Naive thymus-derived CD4-positive, alpha-beta T cell (primary cell): Measurements from ENCODE around the gene USPL1. TPM values are rescaled to one million over a fixed set of nuclear protein-coding genes. Genes with fewer than 3 reads are reported as not detected.

Experiments used
- ATAC-seq: fragments of 150-1000 bp; cut with Tn5 transposase; 2 replicates; pipeline ENCODE4 v1.10.0; 2021; ENCODE audit warnings: mild to moderate bottlenecking, moderate library complexity
- CTCF ChIA-PET: fragments of 350-600 bp; sonication (Branson Sonifier 250); formaldehyde crosslinking; loops from one replicate; lab custom pipeline; 2021; ENCODE audit warnings: antibody characterized with exemption; lab: Charles Lee
- POLR2A ChIA-PET: fragments of 350-600 bp; sonication (Branson Sonifier 250); formaldehyde crosslinking; loops from one replicate; lab custom pipeline; 2021; ENCODE audit warnings: antibody characterized with exemption, inconsistent platforms; lab: Charles Lee
- DNase-seq, 9 donors: peaks; one replicate each; pipeline versions ENCODE4 v3.0.0 to v3.0.0-alpha.2; 2020 to 2022; ENCODE audit warnings: mixed read lengths in 1 of 9
- H3K27ac ChIP-seq: one replicate; pipeline ENCODE4 v1.7.0; 2013; ENCODE audit warnings: mild to moderate bottlenecking, low read depth, low read length, moderate library complexity
- H3K27me3 ChIP-seq, 2 donors: one replicate each; pipeline ENCODE4 v1.7.0; 2013; ENCODE audit warnings: low read length in 2 of 2, mild to moderate bottlenecking in 2 of 2, moderate library complexity in 2 of 2; ENCODE audit not compliant: control insufficient read depth in 2 of 2, insufficient read depth in 2 of 2
- H3K36me3 ChIP-seq, 3 experiments: 1 replicate in 2 of 3; 2 replicates in 1 of 3; pipeline ENCODE4 v1.7.0; 2013; ENCODE audit warnings: low read length in 3 of 3, mild to moderate bottlenecking in 3 of 3, moderate library complexity in 1 of 3; ENCODE audit not compliant: insufficient read depth in 3 of 3, control insufficient read depth in 2 of 3
- H3K4me1 ChIP-seq, 2 donors: one replicate each; pipeline ENCODE4 v1.7.0; 2013; ENCODE audit warnings: low read length in 2 of 2, mild to moderate bottlenecking in 2 of 2, moderate library complexity in 1 of 2; ENCODE audit not compliant: control insufficient read depth in 2 of 2, insufficient read depth in 2 of 2
- H3K4me3 ChIP-seq: 2 replicates; pipeline ENCODE4 v1.7.0; 2013; ENCODE audit warnings: mild to moderate bottlenecking, low read length
- H3K9me3 ChIP-seq, 3 experiments: 1 replicate in 2 of 3; 2 replicates in 1 of 3; pipeline ENCODE4 v1.7.0; 2013; ENCODE audit warnings: low read length in 3 of 3; ENCODE audit not compliant: control insufficient read depth in 2 of 3
- H3K27ac Mint-ChIP-seq, 9 donors: one replicate each; pipeline ENCODE4 v1.8.0; 2020 to 2022; ENCODE audit warnings: mixed read lengths in 9 of 9, mild to moderate bottlenecking in 8 of 9, moderate library complexity in 5 of 9, inconsistent platforms in 2 of 9
- H3K27me3 Mint-ChIP-seq, 5 donors: one replicate each; pipeline ENCODE4 v1.8.0; 2021 to 2022; ENCODE audit warnings: mixed read lengths in 5 of 5, mild to moderate bottlenecking in 1 of 5
- H3K36me3 Mint-ChIP-seq, 5 donors: one replicate each; pipeline ENCODE4 v1.8.0; 2020 to 2022; ENCODE audit warnings: mixed read lengths in 5 of 5, mild to moderate bottlenecking in 3 of 5, inconsistent platforms in 1 of 5
- H3K4me1 Mint-ChIP-seq, 7 donors: one replicate each; pipeline ENCODE4 v1.8.0; 2020 to 2022; ENCODE audit warnings: mixed read lengths in 7 of 7, mild to moderate bottlenecking in 3 of 7, inconsistent platforms in 1 of 7
- H3K4me3 Mint-ChIP-seq, 10 donors: one replicate each; pipeline ENCODE4 v1.8.0; 2020 to 2022; ENCODE audit warnings: mild to moderate bottlenecking in 10 of 10, mixed read lengths in 10 of 10, moderate library complexity in 6 of 10, inconsistent platforms in 2 of 10
- H3K9me3 Mint-ChIP-seq, 11 donors: one replicate each; pipeline ENCODE4 v1.8.0; 2020 to 2022; ENCODE audit warnings: mixed read lengths in 11 of 11, mild to moderate bottlenecking in 4 of 11, inconsistent platforms in 1 of 11, moderate library complexity in 1 of 11
- intact Hi-C, 2 donors: fragments of 100-400 bp; cut with micrococcal nuclease; formaldehyde crosslinking; loops; one replicate each; pipeline ENCODE4 v1.15.1; 2023
- polyA plus RNA-seq, 2 donors: library from polyadenylated mRNA; unstranded; fragments of 300-500 nt; fragmentation: Illumina TruSeq; gene quantifications; one replicate each; pipeline ENCODE4 v1.2.3, GENCODE V29; 2021
- total RNA-seq, 6 experiments: library from RNA in 5 of 6; stranded (reverse) in 5 of 6; gene quantifications; 1 replicate in 5 of 6; 2 replicates in 1 of 6; pipeline ENCODE4 v1.2.3 and lab custom pipeline; 2021 to 2026

USPL1 gene
- total and polyA plus RNA-seq, 7 experiments from 2014 or later = 17.4 to 34.7 (median 26.6) TPM

DNA sequence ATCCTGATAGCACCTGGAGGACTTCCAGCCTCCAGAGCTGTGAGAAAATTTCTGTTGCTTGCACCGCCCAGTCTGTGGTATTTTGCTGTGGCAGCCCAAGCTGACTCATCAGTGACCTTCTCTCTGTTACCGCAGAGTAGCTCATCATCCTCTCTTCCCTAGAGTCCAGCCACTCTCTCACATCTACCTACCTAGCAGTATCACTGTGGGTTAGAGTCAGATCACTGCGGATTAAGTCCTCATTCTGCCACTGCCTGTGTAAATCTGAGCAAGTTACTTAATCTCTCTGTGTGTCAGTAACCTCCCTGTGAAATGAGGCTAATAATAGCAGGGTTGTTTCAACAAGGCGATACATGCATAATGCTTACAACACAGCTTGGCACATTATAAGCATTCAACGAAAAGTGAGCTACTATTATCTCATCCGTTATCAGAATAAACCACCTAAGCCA, 40.3 kb upstream of the USPL1 start:
- H3K9me3 ChIP-seq = no peaks in the 10 kb centered on the region
- DNase-seq = peak in 2 of 9 donors; percentile 5 to 47
- H3K27ac ChIP-seq = no peak overlapping the region
- peak; percentile 70 for ATAC-seq
- H3K4me3 Mint-ChIP-seq = peak overlapping the region in 1 of 10 donors; percentile 27
- H3K4me3 ChIP-seq = no peak overlapping the region
- POLR2A ChIA-PET = interaction anchor here (0.8 kb wide), 1 partner anchor 113 kb away, joined by 5 read pairs; no protein-coding TSS in a partner anchor
- CTCF ChIA-PET = interaction anchor here (0.8 kb wide), 1 partner anchor 115 kb away, joined by 3 read pairs; no protein-coding TSS in a partner anchor
- peaks cover 0 to 22% (median 0%) of the 10 kb centered on the region in 5 donors for H3K27me3 Mint-ChIP-seq
- peaks cover 14 to 32% (median 22%) of the 10 kb centered on the region in 7 donors for H3K4me1 Mint-ChIP-seq
- peak overlapping the region in 4 of 9 donors; percentile 10 to 42 (median 27) for H3K27ac Mint-ChIP-seq
- no peaks in the 10 kb centered on the region for H3K36me3 Mint-ChIP-seq
- H3K4me1 ChIP-seq = peaks cover 9 to 20% of the 10 kb centered on the region in 2 donors
- intact Hi-C loops = no loop called here
- H3K36me3 ChIP-seq = no peaks in the 10 kb centered on the region
- H3K27me3 ChIP-seq = no peaks in the 10 kb centered on the region
- H3K9me3 Mint-ChIP-seq = no peaks in the 10 kb centered on the region

DNA sequence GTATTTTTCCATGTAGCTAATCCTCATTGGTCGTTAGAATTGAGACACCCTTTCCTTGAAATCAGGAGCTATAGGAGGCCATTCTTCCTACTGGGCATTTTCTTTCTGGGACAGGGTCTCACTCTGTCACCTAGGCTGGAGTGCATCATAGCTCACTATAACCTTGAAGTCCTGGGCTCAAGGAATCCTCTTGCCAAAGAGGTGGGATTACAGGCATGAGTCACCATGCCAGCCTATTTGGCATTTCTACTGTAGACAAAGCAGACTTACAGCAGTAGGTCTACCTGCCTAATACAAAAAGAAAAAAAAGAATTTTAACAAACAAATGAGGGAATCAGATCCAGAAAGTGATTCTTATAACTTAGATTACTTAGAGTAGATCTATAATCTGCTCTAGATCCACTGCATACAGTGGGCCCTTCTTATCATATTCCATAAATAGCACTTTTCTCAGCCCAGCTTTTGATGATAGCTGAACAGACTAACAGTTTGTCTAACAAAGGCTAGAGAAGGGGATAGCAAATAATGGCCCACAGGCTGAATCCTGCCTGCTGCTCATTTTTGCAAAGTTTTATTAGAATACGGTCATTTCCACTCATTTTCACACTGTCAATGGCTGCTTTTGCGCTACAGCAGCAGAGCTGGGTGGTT, 36.7 kb upstream of the USPL1 start:
- Mint-ChIP-seq H3K4me3 (no peak overlapping the region), H3K4me1 (peaks cover 12 to 22% (median 19%) of the 10 kb centered on the region in 7 donors), H3K36me3 (no peaks in the 10 kb centered on the region), H3K27me3 (peaks cover 0 to 28% (median 0%) of the 10 kb centered on the region in 5 donors), H3K9me3 (no peaks in the 10 kb centered on the region), H3K27ac (no peak overlapping the region)
- no peaks in the 10 kb centered on the region for H3K27me3 ChIP-seq
- CTCF ChIA-PET = interaction anchor here (0.7 to 1.4 kb wide), 5 partner anchors 8 to 465 kb away, joined by 3 to 6 read pairs (median 4); no protein-coding TSS in a partner anchor
- no peak for ATAC-seq
- POLR2A ChIA-PET = interaction anchor here (0.7 to 1.2 kb wide), 4 partner anchors 27 to 449 kb away, joined by 3 read pairs; partner anchors contain the start of gene USPL1
- H3K27ac ChIP-seq = no peak overlapping the region
- no peak overlapping the region for H3K4me3 ChIP-seq
- no peaks in the 10 kb centered on the region for H3K9me3 ChIP-seq
- no peaks in the 10 kb centered on the region for H3K36me3 ChIP-seq
- no peak for DNase-seq
- intact Hi-C loops = loop anchor here in 1 of 2 donors (1.0 kb wide), 1 partner anchor 449 kb away; no protein-coding TSS in a partner anchor
- peaks cover 9 to 19% of the 10 kb centered on the region in 2 donors for H3K4me1 ChIP-seq

DNA sequence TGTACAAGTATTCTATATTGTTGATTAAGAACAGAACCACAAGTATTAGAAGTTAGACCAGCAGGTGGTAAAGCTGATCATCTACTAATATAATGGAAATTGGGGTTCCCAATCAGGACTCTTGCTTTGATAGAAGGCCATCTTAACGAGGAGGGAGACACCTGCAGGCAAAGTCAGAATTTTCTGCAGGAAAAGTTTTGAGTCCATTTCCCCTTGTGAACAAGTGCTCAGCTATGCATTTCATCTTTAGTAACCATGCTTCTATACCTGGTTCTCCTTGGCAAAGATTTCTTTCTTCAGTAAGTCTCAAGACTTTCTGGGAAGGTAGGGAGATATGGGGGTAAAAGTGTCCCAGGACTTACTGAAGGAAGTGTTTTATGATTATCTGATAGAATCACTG, 36.1 kb upstream of the USPL1 start:
- ChIA-PET POLR2A (interaction anchor here (0.7 to 1.1 kb wide), 3 partner anchors 35 to 449 kb away, joined by 3 read pairs; partner anchors contain the start of gene USPL1), CTCF (interaction anchor here (1.0 to 1.4 kb wide), 5 partner anchors 8 to 466 kb away, joined by 3 to 6 read pairs (median 4); no protein-coding TSS in a partner anchor)
- Mint-ChIP-seq H3K36me3 (no peaks in the 10 kb centered on the region), H3K9me3 (no peaks in the 10 kb centered on the region), H3K4me3 (no peak overlapping the region), H3K27ac (no peak overlapping the region), H3K4me1 (peaks cover 6 to 18% (median 14%) of the 10 kb centered on the region in 7 donors), H3K27me3 (peaks cover 0 to 30% (median 0%) of the 10 kb centered on the region in 5 donors)
- no peak overlapping the region for H3K27ac ChIP-seq
- intact Hi-C loops = loop anchor here in 1 of 2 donors (1.0 kb wide), 1 partner anchor 449 kb away; no protein-coding TSS in a partner anchor
- no peak overlapping the region for H3K4me3 ChIP-seq
- H3K9me3 ChIP-seq = no peaks in the 10 kb centered on the region
- H3K27me3 ChIP-seq = no peaks in the 10 kb centered on the region
- no peaks in the 10 kb centered on the region for H3K36me3 ChIP-seq
- DNase-seq (peak in 4 of 9 donors; percentile 5 to 24 (median 14)), ATAC-seq (no peak)
- H3K4me1 ChIP-seq = peaks cover 4 to 13% of the 10 kb centered on the region in 2 donors

DNA sequence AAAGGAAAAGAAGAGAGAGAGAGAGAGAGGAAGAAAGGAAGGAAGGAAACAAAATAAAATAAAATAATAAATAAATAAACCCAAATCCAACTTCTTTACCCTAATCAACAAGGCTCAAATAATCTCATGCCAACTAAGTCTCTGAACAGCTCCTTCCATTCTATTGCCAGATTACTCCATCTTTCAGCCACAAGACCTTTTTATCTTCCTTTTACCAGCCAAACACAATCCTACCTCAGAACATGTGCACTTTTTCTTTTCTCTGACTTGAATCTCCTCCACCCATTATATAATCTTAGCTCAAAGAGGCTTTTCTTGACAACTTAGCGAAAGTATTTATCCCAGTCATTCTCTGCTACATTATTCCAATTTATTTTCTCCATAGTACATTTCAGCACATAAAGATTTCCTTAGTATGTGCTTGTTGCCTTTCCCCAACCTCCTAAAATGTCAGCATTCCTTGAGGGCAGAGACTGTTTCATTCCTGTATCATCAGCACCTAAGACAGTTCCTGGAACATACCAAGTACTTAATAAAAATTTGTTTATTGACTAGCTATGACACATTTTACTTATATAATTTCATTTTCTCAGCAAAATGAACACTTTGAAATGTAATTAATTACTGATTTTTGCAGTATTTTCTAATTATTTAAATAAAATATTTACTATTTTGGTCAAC, 33.5 kb upstream of the USPL1 start:
- peaks cover 0 to 29% (median 5%) of the 10 kb centered on the region in 5 donors for H3K27me3 Mint-ChIP-seq
- no peaks in the 10 kb centered on the region for H3K36me3 ChIP-seq
- no peaks in the 10 kb centered on the region for H3K9me3 Mint-ChIP-seq
- ChIA-PET CTCF (interaction anchor here (0.6 to 0.7 kb wide), 2 partner anchors 11 to 93 kb away, joined by 3 to 4 read pairs; no protein-coding TSS in a partner anchor), POLR2A (interaction anchor here (0.8 to 1.5 kb wide), 3 partner anchors 11 to 32 kb away, joined by 3 to 4 read pairs (median 3); no protein-coding TSS in a partner anchor)
- no peak overlapping the region for H3K4me3 ChIP-seq
- intact Hi-C loops = no loop called here
- no peak overlapping the region for H3K27ac Mint-ChIP-seq
- H3K27me3 ChIP-seq = no peaks in the 10 kb centered on the region
- no peak for DNase-seq
- H3K4me1 Mint-ChIP-seq = peaks cover 0 to 3% (median 0%) of the 10 kb centered on the region in 7 donors
- no peak overlapping the region for H3K4me3 Mint-ChIP-seq
- no peak for ATAC-seq
- H3K4me1 ChIP-seq = no peaks in the 10 kb centered on the region
- H3K9me3 ChIP-seq = no peaks in the 10 kb centered on the region
- H3K27ac ChIP-seq = no peak overlapping the region
- H3K36me3 Mint-ChIP-seq = peaks cover 0 to 5% (median 0%) of the 10 kb centered on the region in 5 donors

DNA sequence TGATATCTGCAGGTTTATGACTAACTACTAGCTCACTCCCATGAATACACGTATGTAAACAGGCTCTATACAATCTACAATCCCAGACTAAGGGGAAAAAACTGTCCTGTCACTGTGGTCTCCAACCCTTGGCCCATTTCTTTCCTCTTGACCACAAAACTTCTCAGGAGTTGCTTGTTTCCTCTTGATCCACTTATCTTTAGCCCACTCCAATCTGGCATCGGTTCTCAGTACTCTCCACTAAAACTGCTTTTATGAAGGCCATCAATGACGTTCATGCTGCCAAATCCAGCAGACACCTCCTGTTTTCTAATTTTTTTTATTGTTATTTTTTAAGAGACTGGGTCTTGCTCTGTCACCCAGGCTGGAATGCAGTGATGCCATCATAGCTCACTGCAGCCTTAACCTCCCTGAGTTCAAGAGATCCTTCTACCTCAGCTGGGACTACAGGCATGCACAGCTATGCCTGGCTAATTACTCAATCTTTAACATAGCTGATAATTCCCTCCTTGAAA, 31.9 kb upstream of the USPL1 start:
- Mint-ChIP-seq H3K4me1 (peaks cover 0 to 3% (median 0%) of the 10 kb centered on the region in 7 donors), H3K36me3 (peaks cover 0 to 5% (median 0%) of the 10 kb centered on the region in 5 donors), H3K27ac (peak overlapping the region in 1 of 9 donors; percentile 51), H3K4me3 (no peak overlapping the region), H3K27me3 (peaks cover 0 to 27% (median 5%) of the 10 kb centered on the region in 5 donors), H3K9me3 (no peaks in the 10 kb centered on the region)
- H3K27me3 ChIP-seq = no peaks in the 10 kb centered on the region
- ChIA-PET POLR2A (interaction anchor here (0.7 kb wide), 1 partner anchor 25 kb away, joined by 3 read pairs; no protein-coding TSS in a partner anchor), CTCF (no interaction called here)
- intact Hi-C loops = no loop called here
- H3K9me3 ChIP-seq = no peaks in the 10 kb centered on the region
- ATAC-seq (no peak), DNase-seq (no peak)
- H3K4me1 ChIP-seq = no peaks in the 10 kb centered on the region
- H3K27ac ChIP-seq = no peak overlapping the region
- no peaks in the 10 kb centered on the region for H3K36me3 ChIP-seq
- no peak overlapping the region for H3K4me3 ChIP-seq

DNA sequence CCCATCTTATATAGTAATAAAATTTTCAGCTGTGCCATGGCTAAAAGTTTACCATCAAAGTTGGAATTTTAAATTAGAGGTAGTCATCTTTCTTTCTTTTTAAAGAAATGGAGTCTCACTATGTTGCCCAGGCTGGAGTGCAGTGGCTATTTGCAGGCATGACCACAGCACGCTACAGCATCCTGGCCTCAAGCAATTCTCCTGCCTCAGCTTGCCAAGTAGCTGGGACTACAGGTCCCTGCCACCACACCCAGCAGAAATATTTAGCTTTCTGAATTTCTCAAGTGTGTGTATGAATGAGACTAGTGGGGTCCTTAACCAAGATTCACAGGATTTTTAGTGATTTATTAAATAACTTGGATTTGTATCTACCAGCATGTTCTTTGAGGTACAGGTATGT, 30.5 kb upstream of the USPL1 start:
- Mint-ChIP-seq H3K4me3 (no peak overlapping the region), H3K27ac (no peak overlapping the region), H3K36me3 (peaks cover 0 to 5% (median 0%) of the 10 kb centered on the region in 5 donors), H3K4me1 (peaks cover 0 to 3% (median 0%) of the 10 kb centered on the region in 7 donors), H3K27me3 (peaks cover 0 to 23% (median 0%) of the 10 kb centered on the region in 5 donors), H3K9me3 (no peaks in the 10 kb centered on the region)
- H3K36me3 ChIP-seq = no peaks in the 10 kb centered on the region
- H3K27ac ChIP-seq = no peak overlapping the region
- CTCF ChIA-PET = no interaction called here
- intact Hi-C loops = no loop called here
- H3K9me3 ChIP-seq = no peaks in the 10 kb centered on the region
- no peaks in the 10 kb centered on the region for H3K27me3 ChIP-seq
- H3K4me3 ChIP-seq = no peak overlapping the region
- POLR2A ChIA-PET = no interaction called here
- DNase-seq (no peak), ATAC-seq (no peak)
- no peaks in the 10 kb centered on the region for H3K4me1 ChIP-seq
